Measurements from ENCODE around the gene MS4A15.

DNA sequence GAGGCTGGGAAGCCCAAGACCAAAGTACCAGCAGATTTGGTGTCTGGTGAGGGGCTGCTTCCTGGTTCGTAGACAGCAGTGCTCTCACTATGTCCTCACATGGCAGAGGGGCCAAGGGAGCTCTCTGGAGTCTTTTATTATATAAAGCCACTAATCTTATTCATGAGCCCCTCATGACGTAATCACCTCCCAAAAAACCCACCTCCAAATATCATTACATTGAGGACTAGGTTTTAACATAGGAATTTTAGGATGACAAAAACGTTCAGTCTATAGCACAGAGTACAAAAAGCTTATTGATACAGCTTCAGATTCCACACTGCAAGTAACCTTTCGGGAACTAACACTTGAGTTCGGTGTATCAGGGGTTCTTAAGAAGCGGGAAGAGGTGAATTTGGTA is 36.2 kb upstream of the MS4A15 start:
- TF ChIP-seq, protein P1, sequence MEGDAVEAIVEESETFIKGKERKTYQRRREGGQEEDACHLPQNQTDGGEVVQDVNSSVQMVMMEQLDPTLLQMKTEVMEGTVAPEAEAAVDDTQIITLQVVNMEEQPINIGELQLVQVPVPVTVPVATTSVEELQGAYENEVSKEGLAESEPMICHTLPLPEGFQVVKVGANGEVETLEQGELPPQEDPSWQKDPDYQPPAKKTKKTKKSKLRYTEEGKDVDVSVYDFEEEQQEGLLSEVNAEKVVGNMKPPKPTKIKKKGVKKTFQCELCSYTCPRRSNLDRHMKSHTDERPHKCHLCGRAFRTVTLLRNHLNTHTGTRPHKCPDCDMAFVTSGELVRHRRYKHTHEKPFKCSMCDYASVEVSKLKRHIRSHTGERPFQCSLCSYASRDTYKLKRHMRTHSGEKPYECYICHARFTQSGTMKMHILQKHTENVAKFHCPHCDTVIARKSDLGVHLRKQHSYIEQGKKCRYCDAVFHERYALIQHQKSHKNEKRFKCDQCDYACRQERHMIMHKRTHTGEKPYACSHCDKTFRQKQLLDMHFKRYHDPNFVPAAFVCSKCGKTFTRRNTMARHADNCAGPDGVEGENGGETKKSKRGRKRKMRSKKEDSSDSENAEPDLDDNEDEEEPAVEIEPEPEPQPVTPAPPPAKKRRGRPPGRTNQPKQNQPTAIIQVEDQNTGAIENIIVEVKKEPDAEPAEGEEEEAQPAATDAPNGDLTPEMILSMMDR (IDR thresholded peaks at IDR 0.05; ENCODE audit: low read length), result no peak
- TF ChIP-seq EZH2 (IDR thresholded peaks at IDR 0.05; ENCODE audit: borderline replicate concordance, low read length), result no peak

Measured in OCI-LY1 (cell line).